WI38 (cell line): Measurements from ENCODE around the gene B4GALNT3.

ENCODE experiments used
- H3K4me3 ChIP-seq: 2 replicates; pipeline ENCODE4 v1.5.1; 2011; ENCODE audit warnings: low read depth, mild to moderate bottlenecking, control low read depth, low read length
- CTCF ChIP-seq: IDR thresholded peaks from 2 replicates; pipeline ENCODE4 v1.5.1; 2012; ENCODE audit warnings: low read depth, mild to moderate bottlenecking, control low read depth, low read length

Gene B4GALNT3

GRCh38 chr12:588646-589045 lies 128.9 kb downstream of the B4GALNT3 start:
- TF ChIP-seq CTCF = no peak
- no peak overlapping the region for H3K4me3 ChIP-seq

DNA sequence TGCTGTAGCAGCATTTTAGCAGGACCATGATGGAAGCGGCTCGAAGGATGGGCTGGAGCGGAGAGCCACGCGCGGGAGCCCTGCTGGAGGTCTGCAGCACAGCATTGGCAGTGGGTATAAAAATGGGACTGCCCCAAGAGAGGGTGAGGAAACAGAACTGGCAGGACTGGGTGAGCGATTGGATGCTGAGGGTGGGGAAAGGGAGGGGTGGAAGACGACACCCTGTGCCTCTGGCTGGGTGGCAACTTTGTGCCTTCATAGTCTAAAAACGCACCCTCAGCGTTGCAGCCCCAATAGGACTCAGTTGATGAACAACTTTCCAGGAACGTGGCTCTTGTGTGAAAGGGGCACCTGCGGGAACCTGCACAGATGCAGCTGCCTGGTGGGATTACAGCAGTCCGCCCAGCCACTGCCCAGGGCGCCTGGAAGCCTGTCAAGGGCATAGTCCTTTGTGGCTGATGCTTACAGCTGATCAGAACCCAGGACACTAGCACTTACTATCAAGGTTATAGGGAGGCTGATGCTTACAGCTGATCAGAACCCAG lies 130.5 kb downstream of the B4GALNT3 start:
- TF ChIP-seq CTCF = no peak
- H3K4me3 ChIP-seq = no peak overlapping the region

- H3K4me3 ChIP-seq = no peak overlapping the region
- no peak for TF ChIP-seq CTCF
Measured at GRCh38 chr12:591167-592023, 131.7 kb downstream of the B4GALNT3 start.

DNA sequence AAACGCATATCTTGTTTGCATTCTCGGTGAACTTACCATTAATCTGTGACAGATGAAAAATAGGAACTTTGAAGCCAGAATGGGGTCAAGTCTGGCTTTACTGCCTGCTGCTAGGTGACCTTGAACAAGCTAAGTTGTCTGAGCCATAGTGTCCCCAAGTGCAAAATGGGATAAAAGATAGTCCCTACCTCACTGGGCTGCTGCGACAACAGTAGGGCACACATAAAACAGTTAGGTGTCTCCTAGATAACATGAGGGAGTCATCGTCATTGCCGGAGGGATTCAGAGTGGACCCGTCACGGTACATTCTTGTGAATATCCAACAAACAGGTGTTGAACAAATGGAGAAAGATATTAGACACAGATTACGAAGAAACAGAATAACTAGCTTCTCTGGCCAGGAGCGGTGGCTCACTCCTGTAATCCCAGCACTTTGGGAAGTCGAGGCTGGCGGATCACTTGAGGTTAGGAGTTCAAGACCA lies 132.3 kb downstream of the B4GALNT3 start:
- H3K4me3 ChIP-seq = no peak overlapping the region
- TF ChIP-seq CTCF = no peak

DNA sequence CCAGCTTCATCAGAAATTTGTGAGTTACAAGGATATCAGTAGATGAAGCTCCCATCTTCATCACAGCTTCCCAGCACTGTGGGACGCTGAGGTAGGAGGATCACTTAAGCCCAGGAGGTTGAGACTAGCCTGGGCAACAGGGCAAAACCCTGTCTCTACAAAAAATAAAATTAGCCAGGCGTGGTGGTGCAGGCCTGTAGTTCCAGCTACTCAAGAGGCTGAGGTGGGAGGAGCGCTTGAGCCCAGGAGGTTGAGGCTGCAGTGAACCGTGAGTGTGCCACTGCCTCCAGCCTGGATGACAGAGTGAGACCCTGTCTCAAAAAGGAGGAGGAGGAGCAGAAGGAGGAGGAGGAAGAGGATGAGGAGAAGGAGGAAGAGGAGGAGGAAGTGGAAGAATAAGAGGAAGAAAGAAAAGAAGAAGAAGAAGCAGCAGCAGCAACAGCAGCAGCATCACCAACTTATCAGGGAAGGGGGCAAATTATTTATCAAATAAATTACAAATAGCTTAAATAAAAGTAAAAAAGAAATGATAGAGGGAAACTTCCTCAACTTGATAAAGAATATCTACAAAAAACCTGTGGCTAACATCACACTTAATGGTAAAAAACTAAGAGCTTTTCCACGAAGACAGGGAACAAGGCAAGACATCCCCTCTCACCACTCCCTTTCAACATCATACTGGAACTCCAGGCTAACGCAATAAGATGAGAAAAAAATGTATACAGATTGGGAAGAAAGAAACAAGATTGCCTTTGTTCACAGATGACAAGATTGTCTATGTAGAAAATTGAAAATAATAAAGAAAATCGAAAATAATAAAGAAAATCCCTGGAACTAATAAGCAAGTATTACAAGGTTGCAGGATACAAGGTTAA lies 133.9 kb downstream of the B4GALNT3 start:
- no peak overlapping the region for H3K4me3 ChIP-seq
- no peak for TF ChIP-seq CTCF

- no peak for TF ChIP-seq CTCF
- no peak overlapping the region for H3K4me3 ChIP-seq
Measured at GRCh38 chr12:597926-598568, 138.3 kb downstream of the B4GALNT3 start.
